HepG2 (cell line): ENCODE results near the gene FBLIM1. TPM values are rescaled to one million over a fixed set of nuclear protein-coding genes. Genes with fewer than 3 reads are reported as not detected.
A peak's percentile ranks its signal among the peaks of the same experiment; 100 is the strongest.

ENCODE experiments used
- ARNT2 ChIP-seq: sonication (generic); formaldehyde crosslinking; IDR thresholded peaks from 2 replicates; pipeline ENCODE4 v1.8.0; 2022; ENCODE audit warnings: mild to moderate bottlenecking, low read depth, missing genetic modification reagents, moderate library complexity
- ELF1 ChIP-seq: sonication (generic); formaldehyde crosslinking; IDR thresholded peaks from 2 replicates; pipeline ENCODE4 v1.4.0; 2020; ENCODE audit warnings: missing genetic modification reagents
- FOXO1 ChIP-seq: sonication (generic); formaldehyde crosslinking; IDR thresholded peaks from 2 replicates; pipeline ENCODE4 v1.4.0; 2020; ENCODE audit warnings: missing genetic modification reagents
- HNRNPL ChIP-seq: fragments of 200-400 bp; formaldehyde crosslinking; IDR thresholded peaks from 2 replicates; pipeline ENCODE4 v1.6.1; 2017; ENCODE audit warnings: mild to moderate bottlenecking, low read depth, low read length
- HNRNPLL ChIP-seq: fragments of 200-400 bp; formaldehyde crosslinking; IDR thresholded peaks from 2 replicates; pipeline ENCODE4 v1.6.1; 2017; ENCODE audit warnings: mild to moderate bottlenecking, low read depth, low read length; ENCODE audit not compliant: poor library complexity, severe bottlenecking
- NCOA1 ChIP-seq: sonication (generic); formaldehyde crosslinking; IDR thresholded peaks from 2 replicates; pipeline ENCODE4 v1.9.0; 2021; ENCODE audit warnings: missing genetic modification reagents
- NFATC3 ChIP-seq: sonication (generic); formaldehyde crosslinking; IDR thresholded peaks from 2 replicates; pipeline ENCODE4 v1.5.1; 2020; ENCODE audit warnings: mild to moderate bottlenecking, missing genetic modification reagents
- NFIC ChIP-seq: IDR thresholded peaks from 2 replicates; pipeline ENCODE4 v1.6.1; 2012; ENCODE audit warnings: mild to moderate bottlenecking, low read length, inconsistent platforms
- RBFOX2 ChIP-seq: fragments of 200-400 bp; formaldehyde crosslinking; IDR thresholded peaks from 2 replicates; pipeline ENCODE4 v1.6.1; 2017; ENCODE audit warnings: low read depth, mild to moderate bottlenecking, low read length
- SIX4 ChIP-seq: sonication (generic); formaldehyde crosslinking; IDR thresholded peaks from 2 replicates; pipeline ENCODE4 v1.4.0; 2020; ENCODE audit warnings: missing genetic modification reagents
- SNAPC2 ChIP-seq: sonication (generic); formaldehyde crosslinking; IDR thresholded peaks from 2 replicates; pipeline ENCODE4 v1.8.1; 2022; ENCODE audit warnings: mild to moderate bottlenecking, missing genetic modification reagents
- U2AF2 ChIP-seq: fragments of 200-400 bp; formaldehyde crosslinking; IDR thresholded peaks from 2 replicates; pipeline ENCODE4 v1.6.1; 2017; ENCODE audit warnings: low read depth, mild to moderate bottlenecking, low read length
- ZFX ChIP-seq: sonication (generic); formaldehyde crosslinking; IDR thresholded peaks from 2 replicates; pipeline ENCODE4 v1.4.0; 2020; ENCODE audit warnings: mild to moderate bottlenecking, low read depth, missing genetic modification reagents, moderate library complexity
- ZNF878 ChIP-seq: sonication (generic); formaldehyde crosslinking; IDR thresholded peaks from 2 replicates; pipeline ENCODE4 v1.8.1; 2023; ENCODE audit warnings: mild to moderate bottlenecking, missing genetic modification reagents, moderate library complexity
- polyA plus RNA-seq, 8 experiments: library from polyadenylated mRNA; depleted of rRNA in 3 of 8; stranded (reverse) in 7 of 8; unstranded in 1 of 8; fragments of >200 nt; fragmentation: Illumina TruSeq in 4 of 8; extraction: Trizol in 4 of 8; gene quantifications; 2 replicates each; pipeline versions ENCODE4 v1.2.1 to v1.2.3, GENCODE V29; 2011 to 2016; ENCODE audit warnings: low read depth in 4 of 8, missing spikeins in 1 of 8, mixed read lengths in 1 of 8; ENCODE audit not compliant: insufficient read depth in 1 of 8
- total RNA-seq, 5 experiments: library from RNA; depleted of rRNA; stranded (reverse); fragments of >200 nt; fragmentation: Illumina TruSeq; extraction: Trizol; gene quantifications; 2 replicates each; pipeline ENCODE4 v1.2.3, GENCODE V29; 2016; ENCODE audit warnings: low read depth in 1 of 5
- TF ChIP-seq, protein P1 (sequence below): sonication (generic); formaldehyde crosslinking; IDR thresholded peaks from 2 replicates; pipeline ENCODE4 v1.5.1; 2020; ENCODE audit warnings: mild to moderate bottlenecking, missing genetic modification reagents, moderate library complexity

FBLIM1 gene
- total and polyA plus RNA-seq, 2 of the 13 experiments (the other 11 are each of a cell fraction or from before 2014, with no cell fraction given), result 10.6 to 23.0 TPM

DNA sequence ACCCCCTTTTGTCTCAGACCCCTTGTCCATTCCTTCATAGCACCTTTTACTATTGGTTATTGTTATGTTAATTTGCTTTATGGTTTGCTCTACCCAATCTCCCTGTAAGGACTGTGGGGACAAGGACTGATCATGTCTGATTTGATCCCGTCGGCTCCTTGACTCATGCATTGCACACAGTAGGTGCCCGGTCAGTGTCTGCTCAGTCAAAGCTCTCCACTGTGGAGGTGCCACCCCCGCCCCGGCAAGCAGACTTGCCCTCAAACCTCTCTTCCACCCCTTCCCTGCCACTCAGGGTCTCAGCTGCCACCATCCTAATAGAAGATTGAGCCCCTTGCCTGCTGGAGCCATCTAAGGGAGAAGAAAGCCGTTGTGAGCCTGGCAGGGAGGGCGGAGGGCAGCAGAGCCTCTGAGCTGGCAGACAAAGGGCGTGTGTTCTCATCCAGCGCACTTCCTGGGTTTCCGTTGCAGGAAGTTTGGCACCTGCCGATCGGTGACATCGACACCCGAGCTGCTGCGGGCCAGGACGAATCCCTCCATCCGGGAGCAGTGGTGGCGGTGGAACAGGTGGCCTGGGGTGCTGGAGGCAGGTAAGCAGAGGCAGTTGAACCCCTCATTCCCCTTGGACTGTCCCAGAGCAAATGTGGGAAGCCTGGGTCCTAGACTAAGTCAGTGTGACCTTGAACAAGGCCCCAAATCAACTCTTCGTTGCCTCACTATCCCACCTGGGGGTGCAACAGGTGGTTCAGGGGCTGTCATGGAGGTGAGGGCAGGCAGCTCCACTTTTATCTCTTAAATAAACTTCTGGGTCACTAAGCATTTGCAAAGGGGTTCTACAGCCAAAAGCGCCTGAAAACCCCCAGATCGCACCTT is 2.2 kb upstream of the FBLIM1 start (continued):
- TF ChIP-seq, protein P1, sequence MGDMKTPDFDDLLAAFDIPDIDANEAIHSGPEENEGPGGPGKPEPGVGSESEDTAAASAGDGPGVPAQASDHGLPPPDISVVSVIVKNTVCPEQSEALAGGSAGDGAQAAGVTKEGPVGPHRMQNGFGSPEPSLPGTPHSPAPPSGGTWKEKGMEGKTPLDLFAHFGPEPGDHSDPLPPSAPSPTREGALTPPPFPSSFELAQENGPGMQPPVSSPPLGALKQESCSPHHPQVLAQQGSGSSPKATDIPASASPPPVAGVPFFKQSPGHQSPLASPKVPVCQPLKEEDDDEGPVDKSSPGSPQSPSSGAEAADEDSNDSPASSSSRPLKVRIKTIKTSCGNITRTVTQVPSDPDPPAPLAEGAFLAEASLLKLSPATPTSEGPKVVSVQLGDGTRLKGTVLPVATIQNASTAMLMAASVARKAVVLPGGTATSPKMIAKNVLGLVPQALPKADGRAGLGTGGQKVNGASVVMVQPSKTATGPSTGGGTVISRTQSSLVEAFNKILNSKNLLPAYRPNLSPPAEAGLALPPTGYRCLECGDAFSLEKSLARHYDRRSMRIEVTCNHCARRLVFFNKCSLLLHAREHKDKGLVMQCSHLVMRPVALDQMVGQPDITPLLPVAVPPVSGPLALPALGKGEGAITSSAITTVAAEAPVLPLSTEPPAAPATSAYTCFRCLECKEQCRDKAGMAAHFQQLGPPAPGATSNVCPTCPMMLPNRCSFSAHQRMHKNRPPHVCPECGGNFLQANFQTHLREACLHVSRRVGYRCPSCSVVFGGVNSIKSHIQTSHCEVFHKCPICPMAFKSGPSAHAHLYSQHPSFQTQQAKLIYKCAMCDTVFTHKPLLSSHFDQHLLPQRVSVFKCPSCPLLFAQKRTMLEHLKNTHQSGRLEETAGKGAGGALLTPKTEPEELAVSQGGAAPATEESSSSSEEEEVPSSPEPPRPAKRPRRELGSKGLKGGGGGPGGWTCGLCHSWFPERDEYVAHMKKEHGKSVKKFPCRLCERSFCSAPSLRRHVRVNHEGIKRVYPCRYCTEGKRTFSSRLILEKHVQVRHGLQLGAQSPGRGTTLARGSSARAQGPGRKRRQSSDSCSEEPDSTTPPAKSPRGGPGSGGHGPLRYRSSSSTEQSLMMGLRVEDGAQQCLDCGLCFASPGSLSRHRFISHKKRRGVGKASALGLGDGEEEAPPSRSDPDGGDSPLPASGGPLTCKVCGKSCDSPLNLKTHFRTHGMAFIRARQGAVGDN (CRISPR knock-in tag), result peak; percentile 68
- no peak for TF ChIP-seq NFIC
- peak; percentile 91 for TF ChIP-seq HNRNPL
- TF ChIP-seq ARNT2 (CRISPR knock-in tag), result no peak
- TF ChIP-seq ZNF878 (CRISPR knock-in tag), result no peak
- peak; percentile 81 for TF ChIP-seq ELF1 (CRISPR knock-in tag)
- TF ChIP-seq NCOA1 (CRISPR knock-in tag), result no peak
- TF ChIP-seq RBFOX2, result 0 out of 2 replicates have a peak, but pooled peaks have one; percentile 20
- 0 out of 2 replicates have a peak, but pooled peaks have one; percentile 55 for TF ChIP-seq NFATC3 (CRISPR knock-in tag)
- TF ChIP-seq U2AF2, result no peak
- no peak for TF ChIP-seq SNAPC2 (CRISPR knock-in tag)
- no peak for TF ChIP-seq SIX4 (CRISPR knock-in tag)
- TF ChIP-seq FOXO1 (CRISPR knock-in tag), result 0 out of 2 replicates have a peak, but pooled peaks have one; percentile 12
- TF ChIP-seq HNRNPLL, result peak; percentile 39
- peak; percentile 6; the same call in 1 of the 2 replicates for TF ChIP-seq ZFX (CRISPR knock-in tag)
